Testis (tissue), 3 donors: Measurements from ENCODE around the gene CLEC20A. TPM values are rescaled to one million over a fixed set of nuclear protein-coding genes. Genes with fewer than 3 reads are reported as not detected.

Experiments
- DNase-seq: peaks from one replicate; pipeline ENCODE4 v3.0.0-alpha.2; 2019
- H3K27ac ChIP-seq, 2 donors: fragments of 200-600 bp; sonication (generic); one replicate each; pipeline ENCODE4 v1.5.1; 2019
- H3K27me3 ChIP-seq: fragments of 200-600 bp; sonication (generic); one replicate; pipeline ENCODE4 v1.5.1; 2019
- H3K36me3 ChIP-seq: fragments of 200-600 bp; sonication (generic); one replicate; pipeline ENCODE4 v1.5.1; 2017; ENCODE audit warnings: low read depth; ENCODE audit errors: missing control alignments
- H3K4me1 ChIP-seq: fragments of 200-600 bp; sonication (generic); one replicate; pipeline ENCODE4 v1.5.1; 2019
- H3K4me3 ChIP-seq, 2 donors: fragments of 200-600 bp; sonication (generic); one replicate each; pipeline ENCODE4 v1.5.1; 2017 to 2019
- H3K9me3 ChIP-seq: fragments of 200-600 bp; sonication (generic); one replicate; pipeline ENCODE4 v1.5.1; 2017
- POLR2A ChIP-seq: fragments of 450-650 bp; IDR thresholded peaks from one replicate; pipeline ENCODE4 v1.6.1; 2017; ENCODE audit warnings: antibody characterized with exemption, mild to moderate bottlenecking, moderate library complexity
- WGBS, 2 donors: methylation state at CpG; one replicate each; pipeline ENCODE4 v1.1.5; 2018; 5-methylcytosine and 5-hydroxymethylcytosine counted together
- intact Hi-C: fragments of 100-400 bp; cut with DNase I; formaldehyde crosslinking; loops from one replicate; pipeline ENCODE4 v1.15.1; 2023; ENCODE audit warnings: low total_unique reads
- polyA plus RNA-seq: library from polyadenylated mRNA; stranded (reverse); fragments of 350-450 nt; fragmentation: Illumina TruSeq; extraction: RNeasy Lipid Tissue Mini Kit (QIAGEN cat#74804); gene quantifications from one replicate; pipeline ENCODE4 v1.2.3, GENCODE V29; 2014; ENCODE audit warnings: low read depth, low replicate concordance; ENCODE audit not compliant: insufficient read depth
- total RNA-seq, 2 donors: library from RNA; depleted of rRNA; stranded (reverse); fragments of >200 nt; gene quantifications; one replicate each; pipeline ENCODE4 v1.2.3, GENCODE V29; 2016
- TF ChIP-seq, protein P1 (sequence below), 3 experiments: fragments of 450-650 bp in 2 of 3; fragments of 200-600 bp in 1 of 3; sonication (generic) in 1 of 3; IDR thresholded peaks; one replicate each; pipeline ENCODE4 v1.5.1; 2016 to 2019; ENCODE audit warnings: antibody characterized with exemption in 3 of 3, mild to moderate bottlenecking in 2 of 3, moderate library complexity in 1 of 3

CLEC20A gene
- total and polyA plus RNA-seq, 3 donors from 2014 or later, result 1.1 to 7.5 (median 6.1) TPM

DNA sequence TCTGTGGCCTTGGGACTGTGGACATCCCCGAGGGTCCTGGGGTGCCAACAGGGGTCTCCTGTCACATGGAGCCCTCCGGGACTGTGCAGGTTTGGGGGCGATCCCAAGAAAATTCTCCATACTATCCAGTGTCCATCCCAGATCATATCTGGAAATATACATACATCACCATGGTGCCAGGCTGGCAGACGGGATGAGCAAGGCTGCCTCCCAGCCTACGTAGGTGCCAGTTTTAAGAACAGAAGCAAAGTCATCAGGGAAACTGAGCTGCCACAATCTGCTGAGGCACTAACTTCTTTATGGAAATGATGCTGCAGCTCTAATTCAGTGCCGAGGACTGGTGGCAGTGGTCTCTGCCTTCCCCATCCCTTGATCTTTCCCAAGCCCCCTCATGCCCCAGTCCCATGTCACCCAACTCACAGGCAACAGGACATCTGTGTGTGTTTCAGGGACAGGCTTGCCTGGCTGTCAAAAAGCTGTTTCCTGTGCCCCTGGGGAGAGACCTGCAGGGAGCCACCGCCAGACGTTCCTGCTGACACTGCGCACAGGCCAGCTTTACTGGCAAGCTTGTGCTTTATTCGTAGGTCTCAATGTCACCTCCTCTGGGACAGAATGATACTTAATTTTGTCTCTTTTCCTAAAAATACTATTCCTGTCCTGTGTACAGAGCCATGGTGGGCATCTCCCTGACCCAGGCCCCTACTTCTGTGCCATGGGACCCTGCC, 31.6 kb upstream of the CLEC20A start:
- intact Hi-C loops, result no loop called here

DNA sequence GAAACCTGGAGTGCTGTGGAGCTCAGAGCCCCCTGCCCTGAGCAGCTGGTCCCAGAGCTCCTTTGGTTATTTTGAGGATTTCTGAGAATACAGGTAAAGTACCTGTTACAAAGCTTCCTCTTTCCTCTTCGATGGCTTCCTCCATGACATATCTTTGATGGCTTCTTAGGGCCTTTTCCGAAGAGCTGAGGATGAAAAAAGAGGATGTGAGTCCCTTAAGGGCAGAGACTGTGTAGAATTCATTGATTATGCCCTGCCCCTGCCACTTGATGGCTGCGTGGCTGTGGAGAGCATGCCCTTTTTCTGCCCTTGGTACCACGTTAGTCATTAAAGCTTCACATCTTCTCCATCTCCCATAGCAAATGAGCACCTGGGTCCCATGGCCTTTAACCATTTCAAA, 30.4 kb upstream of the CLEC20A start:
- no peak overlapping the region for H3K4me3 ChIP-seq
- WGBS, 2 donors, result 88% methylated on average over 4 of the region's 4 CpGs
- intact Hi-C loops, result no loop called here

More for the DNA sequence above, 31.6 kb upstream of the CLEC20A start:
- Histone ChIP-seq H3K9me3 (no peaks in the 10 kb centered on the region), H3K4me1 (no peaks in the 10 kb centered on the region), H3K27me3 (no peaks in the 10 kb centered on the region), H3K4me3 (no peak overlapping the region), H3K36me3 (no peaks in the 10 kb centered on the region), H3K27ac (no peak overlapping the region)
- 90 to 95% methylated on average over 9 to 10 of the region's 10 CpGs for WGBS, 2 donors
- DNase-seq, result no peak
- no peak for TF ChIP-seq POLR2A
- TF ChIP-seq, protein P1, sequence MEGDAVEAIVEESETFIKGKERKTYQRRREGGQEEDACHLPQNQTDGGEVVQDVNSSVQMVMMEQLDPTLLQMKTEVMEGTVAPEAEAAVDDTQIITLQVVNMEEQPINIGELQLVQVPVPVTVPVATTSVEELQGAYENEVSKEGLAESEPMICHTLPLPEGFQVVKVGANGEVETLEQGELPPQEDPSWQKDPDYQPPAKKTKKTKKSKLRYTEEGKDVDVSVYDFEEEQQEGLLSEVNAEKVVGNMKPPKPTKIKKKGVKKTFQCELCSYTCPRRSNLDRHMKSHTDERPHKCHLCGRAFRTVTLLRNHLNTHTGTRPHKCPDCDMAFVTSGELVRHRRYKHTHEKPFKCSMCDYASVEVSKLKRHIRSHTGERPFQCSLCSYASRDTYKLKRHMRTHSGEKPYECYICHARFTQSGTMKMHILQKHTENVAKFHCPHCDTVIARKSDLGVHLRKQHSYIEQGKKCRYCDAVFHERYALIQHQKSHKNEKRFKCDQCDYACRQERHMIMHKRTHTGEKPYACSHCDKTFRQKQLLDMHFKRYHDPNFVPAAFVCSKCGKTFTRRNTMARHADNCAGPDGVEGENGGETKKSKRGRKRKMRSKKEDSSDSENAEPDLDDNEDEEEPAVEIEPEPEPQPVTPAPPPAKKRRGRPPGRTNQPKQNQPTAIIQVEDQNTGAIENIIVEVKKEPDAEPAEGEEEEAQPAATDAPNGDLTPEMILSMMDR (IDR thresholded peaks at IDR 0.05), result no peak

DNA sequence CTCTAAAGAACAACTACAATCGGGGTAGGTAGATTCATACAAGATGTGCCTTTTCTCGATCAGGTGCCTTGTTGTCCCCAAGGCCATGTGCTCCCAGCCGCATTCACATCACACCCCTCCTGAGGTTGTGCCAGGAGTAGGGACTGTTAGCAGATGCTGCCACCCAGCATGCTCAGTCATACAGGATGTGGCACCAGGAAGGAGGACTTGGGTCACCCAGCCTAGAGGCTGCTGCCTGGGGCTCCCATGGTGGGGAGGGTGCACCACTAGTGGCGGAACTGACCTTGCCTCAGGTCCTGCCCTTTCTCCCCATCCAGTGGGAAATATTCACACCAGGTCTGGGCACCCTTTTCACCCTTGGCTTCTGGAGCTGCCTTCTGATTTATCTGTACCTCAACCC, 24.5 kb upstream of the CLEC20A start:
- no peaks in the 10 kb centered on the region for H3K36me3 ChIP-seq
- WGBS, 2 donors, result 97 to 100% methylated on average over 3 to 4 of the region's 4 CpGs
- H3K4me3 ChIP-seq, result no peak overlapping the region
- TF ChIP-seq, protein P1 (IDR thresholded peaks at IDR 0.05), result no peak
- no peak for TF ChIP-seq POLR2A
- H3K9me3 ChIP-seq, result no peaks in the 10 kb centered on the region
- intact Hi-C loops, result no loop called here
- DNase-seq, result no peak
- no peaks in the 10 kb centered on the region for H3K4me1 ChIP-seq
- H3K27ac ChIP-seq, result no peak overlapping the region
- H3K27me3 ChIP-seq, result no peaks in the 10 kb centered on the region

More for the DNA sequence above, 30.4 kb upstream of the CLEC20A start:
- Histone ChIP-seq H3K27ac (no peak overlapping the region), H3K4me1 (no peaks in the 10 kb centered on the region), H3K9me3 (no peaks in the 10 kb centered on the region), H3K27me3 (no peaks in the 10 kb centered on the region), H3K36me3 (no peaks in the 10 kb centered on the region)
- no peak for DNase-seq
- TF ChIP-seq, protein P1 (IDR thresholded peaks at IDR 0.05), result no peak
- TF ChIP-seq POLR2A, result no peak

DNA sequence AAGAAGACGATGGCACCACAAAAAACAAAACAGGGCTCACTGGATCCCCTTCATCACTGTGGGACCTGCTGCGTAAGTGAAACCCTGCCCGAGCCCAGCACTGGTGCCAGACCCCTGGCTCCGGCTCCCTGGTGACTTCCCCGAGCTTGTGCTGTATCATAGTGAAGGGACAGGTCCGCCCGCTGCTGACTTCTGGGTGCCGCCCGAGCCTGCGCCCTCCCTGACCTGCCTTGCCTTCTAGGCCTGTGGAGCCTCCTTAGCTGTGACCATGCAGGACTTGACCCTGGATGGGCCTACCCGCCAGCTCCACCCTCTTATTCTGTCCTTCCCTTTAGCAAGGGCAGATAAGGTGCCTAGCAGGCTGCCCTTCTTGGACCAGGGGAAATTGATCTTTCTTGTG, 24.0 kb upstream of the CLEC20A start:
- WGBS, 2 donors, result 95% methylated on average over 8 to 11 of the region's 11 CpGs
- no peak overlapping the region for H3K4me3 ChIP-seq
- H3K9me3 ChIP-seq, result no peaks in the 10 kb centered on the region
- intact Hi-C loops, result no loop called here
- DNase-seq, result no peak
- H3K27ac ChIP-seq, result no peak overlapping the region
- no peaks in the 10 kb centered on the region for H3K36me3 ChIP-seq
- no peaks in the 10 kb centered on the region for H3K27me3 ChIP-seq
- H3K4me1 ChIP-seq, result no peaks in the 10 kb centered on the region
- TF ChIP-seq, protein P1 (IDR thresholded peaks at IDR 0.05), result no peak
- no peak for TF ChIP-seq POLR2A

DNA sequence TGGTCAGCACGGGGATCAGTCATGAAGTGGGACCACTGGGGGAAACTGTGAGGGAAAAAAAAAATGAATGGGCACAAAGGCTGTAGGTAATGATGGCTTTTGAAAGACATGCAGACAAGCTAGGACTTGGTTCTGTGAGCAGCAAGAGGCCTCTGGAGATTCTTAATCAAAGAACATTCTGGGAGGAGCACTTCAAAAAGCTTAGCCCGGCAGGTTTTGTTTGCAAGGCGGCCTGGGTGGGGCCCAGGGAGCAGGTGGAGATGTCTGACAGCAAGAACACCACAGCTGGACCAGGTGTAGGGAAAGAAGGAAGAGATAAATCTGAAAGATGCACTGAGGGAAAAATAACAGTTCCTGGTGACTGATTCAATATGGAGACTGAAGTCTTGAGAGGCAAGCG, 22.1 kb upstream of the CLEC20A start:
- Histone ChIP-seq H3K4me3 (no peak overlapping the region), H3K27ac (no peak overlapping the region), H3K9me3 (no peaks in the 10 kb centered on the region), H3K4me1 (no peaks in the 10 kb centered on the region), H3K36me3 (no peaks in the 10 kb centered on the region), H3K27me3 (no peaks in the 10 kb centered on the region)
- 76 to 90% methylated on average over 4 of the region's 4 CpGs for WGBS, 2 donors
- no peak for TF ChIP-seq POLR2A
- TF ChIP-seq, protein P1 (IDR thresholded peaks at IDR 0.05), result no peak
- no peak for DNase-seq
- intact Hi-C loops, result no loop called here
